GM19324 (cell line): ENCODE results near the gene KDR.

Source experiments
- ATAC-seq: cut with Tn5 transposase; IDR thresholded peaks from one replicate; pipeline ENCODE4 v1.9.1; 2021; ENCODE audit warnings: mild to moderate bottlenecking, moderate library complexity; ENCODE audit not compliant: unreplicated experiment, low FRiP score

Gene KDR

GRCh38 chr4:55032788-55033187 is 92.6 kb downstream of the KDR start:
- no peak for ATAC-seq

GRCh38 chr4:55032179-55032578 is 93.2 kb downstream of the KDR start:
- no peak for ATAC-seq

DNA sequence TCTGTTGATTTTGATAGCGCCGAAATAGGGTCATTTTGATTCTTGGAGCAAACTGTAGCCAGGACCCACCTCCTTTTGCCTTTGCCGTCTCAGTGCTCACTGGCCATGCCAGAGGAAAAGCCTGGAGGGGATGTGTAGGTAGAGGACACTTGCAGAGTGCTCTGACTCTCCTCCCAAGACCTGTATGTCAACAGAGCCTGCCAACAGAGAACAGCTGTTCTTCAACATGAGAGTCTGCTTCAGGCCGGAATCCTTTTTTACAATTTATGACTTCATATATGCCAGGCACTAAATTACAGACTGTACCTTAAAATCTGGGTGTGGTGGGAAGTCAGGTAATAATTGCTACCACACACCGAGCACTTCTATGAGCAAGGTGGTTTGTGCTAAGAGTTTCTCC is 94.2 kb downstream of the KDR start:
- ATAC-seq: no peak

GRCh38 chr4:55030589-55030988 is 94.8 kb downstream of the KDR start:
- no peak for ATAC-seq

- no peak for ATAC-seq
Observed at GRCh38 chr4:55029821-55030503, 95.4 kb downstream of the KDR start.

DNA sequence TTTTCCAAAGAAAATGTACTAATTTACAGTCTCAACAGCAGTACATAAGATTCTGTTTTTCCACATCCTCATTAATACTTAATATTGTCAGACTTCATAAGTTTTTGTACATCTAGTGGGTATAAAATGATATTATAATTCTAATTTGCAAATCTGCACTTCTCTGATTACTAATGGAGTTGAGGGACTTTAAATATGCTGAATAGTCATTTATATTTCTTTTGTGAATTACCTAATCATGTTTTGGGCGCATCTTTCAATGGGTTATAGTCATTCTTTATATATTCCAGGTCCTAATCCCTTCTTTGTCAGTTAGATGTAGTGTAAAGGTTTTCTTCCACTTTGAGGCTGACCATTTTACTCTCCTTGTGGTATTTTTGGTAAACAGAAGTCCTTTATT is 96.1 kb downstream of the KDR start:
- ATAC-seq: no peak
